ENCODE measurements around the gene OR52B4.

- TF ChIP-seq, protein P1, sequence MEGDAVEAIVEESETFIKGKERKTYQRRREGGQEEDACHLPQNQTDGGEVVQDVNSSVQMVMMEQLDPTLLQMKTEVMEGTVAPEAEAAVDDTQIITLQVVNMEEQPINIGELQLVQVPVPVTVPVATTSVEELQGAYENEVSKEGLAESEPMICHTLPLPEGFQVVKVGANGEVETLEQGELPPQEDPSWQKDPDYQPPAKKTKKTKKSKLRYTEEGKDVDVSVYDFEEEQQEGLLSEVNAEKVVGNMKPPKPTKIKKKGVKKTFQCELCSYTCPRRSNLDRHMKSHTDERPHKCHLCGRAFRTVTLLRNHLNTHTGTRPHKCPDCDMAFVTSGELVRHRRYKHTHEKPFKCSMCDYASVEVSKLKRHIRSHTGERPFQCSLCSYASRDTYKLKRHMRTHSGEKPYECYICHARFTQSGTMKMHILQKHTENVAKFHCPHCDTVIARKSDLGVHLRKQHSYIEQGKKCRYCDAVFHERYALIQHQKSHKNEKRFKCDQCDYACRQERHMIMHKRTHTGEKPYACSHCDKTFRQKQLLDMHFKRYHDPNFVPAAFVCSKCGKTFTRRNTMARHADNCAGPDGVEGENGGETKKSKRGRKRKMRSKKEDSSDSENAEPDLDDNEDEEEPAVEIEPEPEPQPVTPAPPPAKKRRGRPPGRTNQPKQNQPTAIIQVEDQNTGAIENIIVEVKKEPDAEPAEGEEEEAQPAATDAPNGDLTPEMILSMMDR (IDR thresholded peaks at IDR 0.05): no peak
- no peak for TF ChIP-seq TCF7L2 (IDR thresholded peaks at IDR 0.05; ENCODE audit: low read depth, low read length)
- TF ChIP-seq, protein P2, sequence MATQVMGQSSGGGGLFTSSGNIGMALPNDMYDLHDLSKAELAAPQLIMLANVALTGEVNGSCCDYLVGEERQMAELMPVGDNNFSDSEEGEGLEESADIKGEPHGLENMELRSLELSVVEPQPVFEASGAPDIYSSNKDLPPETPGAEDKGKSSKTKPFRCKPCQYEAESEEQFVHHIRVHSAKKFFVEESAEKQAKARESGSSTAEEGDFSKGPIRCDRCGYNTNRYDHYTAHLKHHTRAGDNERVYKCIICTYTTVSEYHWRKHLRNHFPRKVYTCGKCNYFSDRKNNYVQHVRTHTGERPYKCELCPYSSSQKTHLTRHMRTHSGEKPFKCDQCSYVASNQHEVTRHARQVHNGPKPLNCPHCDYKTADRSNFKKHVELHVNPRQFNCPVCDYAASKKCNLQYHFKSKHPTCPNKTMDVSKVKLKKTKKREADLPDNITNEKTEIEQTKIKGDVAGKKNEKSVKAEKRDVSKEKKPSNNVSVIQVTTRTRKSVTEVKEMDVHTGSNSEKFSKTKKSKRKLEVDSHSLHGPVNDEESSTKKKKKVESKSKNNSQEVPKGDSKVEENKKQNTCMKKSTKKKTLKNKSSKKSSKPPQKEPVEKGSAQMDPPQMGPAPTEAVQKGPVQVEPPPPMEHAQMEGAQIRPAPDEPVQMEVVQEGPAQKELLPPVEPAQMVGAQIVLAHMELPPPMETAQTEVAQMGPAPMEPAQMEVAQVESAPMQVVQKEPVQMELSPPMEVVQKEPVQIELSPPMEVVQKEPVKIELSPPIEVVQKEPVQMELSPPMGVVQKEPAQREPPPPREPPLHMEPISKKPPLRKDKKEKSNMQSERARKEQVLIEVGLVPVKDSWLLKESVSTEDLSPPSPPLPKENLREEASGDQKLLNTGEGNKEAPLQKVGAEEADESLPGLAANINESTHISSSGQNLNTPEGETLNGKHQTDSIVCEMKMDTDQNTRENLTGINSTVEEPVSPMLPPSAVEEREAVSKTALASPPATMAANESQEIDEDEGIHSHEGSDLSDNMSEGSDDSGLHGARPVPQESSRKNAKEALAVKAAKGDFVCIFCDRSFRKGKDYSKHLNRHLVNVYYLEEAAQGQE (IDR thresholded peaks at IDR 0.05; ENCODE audit: insufficient read depth in 1 of 2, low read depth in 2 of 2, low read length in 1 of 2): no peak
- TF ChIP-seq POLR2AphosphoS5 (IDR thresholded peaks at IDR 0.05; ENCODE audit: low read depth, low read length): no peak
- no peak for TF ChIP-seq SIN3A (IDR thresholded peaks at IDR 0.05; ENCODE audit: borderline replicate concordance, insufficient read depth, low read depth, low read length)
These were observed 20.0 kb upstream of the OR52B4 start for GRCh38 chr11:4388221-4388620.
